ENCODE results near the gene GRIN3B.
"Not testable (repeated sequence)": the region's sequence is repeated elsewhere in the genome, so short reads cannot be mapped to it uniquely, and the experiment has no call there.

Gene GRIN3B

GRCh38 chr19:1019616-1019961 is 19.4 kb downstream of the GRIN3B start:
- DNase-seq (ENCODE audit: low read depth), result no peak

- DNase-seq (ENCODE audit: low read depth), result no peak
These were observed 20.0 kb downstream of the GRIN3B start for GRCh38 chr19:1019980-1020867.

DNA sequence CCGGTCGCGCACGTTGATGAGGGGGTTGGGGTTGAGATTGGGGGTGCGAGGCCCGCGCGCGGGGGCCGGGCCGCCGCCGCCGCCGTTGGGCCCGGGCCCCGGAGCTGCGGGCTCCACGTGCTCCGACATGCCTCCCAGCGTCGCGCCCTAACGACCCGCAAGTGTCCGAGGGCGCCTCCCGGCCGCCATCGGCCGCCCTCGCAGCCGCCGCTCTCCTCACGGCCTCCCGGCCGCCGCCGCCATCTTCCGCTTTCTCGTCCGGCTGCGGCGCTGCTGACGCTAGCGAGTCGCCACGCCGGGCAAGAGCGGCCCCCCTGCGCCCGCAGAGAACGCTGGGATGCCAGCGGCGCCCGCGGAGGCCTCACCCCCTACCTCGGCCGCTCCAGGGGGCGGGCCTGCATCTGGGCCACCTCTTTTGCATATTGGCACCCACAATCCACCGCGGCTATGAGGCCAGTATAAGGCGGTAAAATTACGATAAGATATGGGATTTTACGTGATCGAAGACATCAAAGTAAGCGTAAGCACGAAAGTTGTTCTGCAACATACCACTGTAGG is 20.7 kb downstream of the GRIN3B start, which contains the start of gene TMEM259:
Gene TMEM259, minus strand, starts transcription at position 256 of the 558 bp plus-strand sequence. Its CDS starts 127 bp downstream, at position 129.
- DNase-seq (ENCODE audit: low read depth), result peak; percentile 97

GRCh38 chr19:1023883-1024188 is 23.6 kb downstream of the GRIN3B start:
- DNase-seq (ENCODE audit: low read depth), result not testable (repeated sequence)

GRCh38 chr19:1025080-1025479 is 24.9 kb downstream of the GRIN3B start:
- not testable (repeated sequence) for DNase-seq (ENCODE audit: low read depth)

- DNase-seq (ENCODE audit: low read depth), result peak; percentile 40
These were observed 26.0 kb downstream of the GRIN3B start, which contains the start of gene CNN2 for GRCh38 chr19:1025960-1026782. CNN2 (plus strand) TSS chr19:1026608; CDS start chr19:1026662, 54 bp downstream.

- DNase-seq (ENCODE audit: low read depth), result no peak
These were observed 26.8 kb downstream of the GRIN3B start for GRCh38 chr19:1026783-1027649.

GRCh38 chr19:1027650-1028061 is 27.4 kb downstream of the GRIN3B start:
- DNase-seq (ENCODE audit: low read depth), result no peak

- no peak for DNase-seq (ENCODE audit: low read depth)
These were observed 28.1 kb downstream of the GRIN3B start for GRCh38 chr19:1028062-1028926.

DNA sequence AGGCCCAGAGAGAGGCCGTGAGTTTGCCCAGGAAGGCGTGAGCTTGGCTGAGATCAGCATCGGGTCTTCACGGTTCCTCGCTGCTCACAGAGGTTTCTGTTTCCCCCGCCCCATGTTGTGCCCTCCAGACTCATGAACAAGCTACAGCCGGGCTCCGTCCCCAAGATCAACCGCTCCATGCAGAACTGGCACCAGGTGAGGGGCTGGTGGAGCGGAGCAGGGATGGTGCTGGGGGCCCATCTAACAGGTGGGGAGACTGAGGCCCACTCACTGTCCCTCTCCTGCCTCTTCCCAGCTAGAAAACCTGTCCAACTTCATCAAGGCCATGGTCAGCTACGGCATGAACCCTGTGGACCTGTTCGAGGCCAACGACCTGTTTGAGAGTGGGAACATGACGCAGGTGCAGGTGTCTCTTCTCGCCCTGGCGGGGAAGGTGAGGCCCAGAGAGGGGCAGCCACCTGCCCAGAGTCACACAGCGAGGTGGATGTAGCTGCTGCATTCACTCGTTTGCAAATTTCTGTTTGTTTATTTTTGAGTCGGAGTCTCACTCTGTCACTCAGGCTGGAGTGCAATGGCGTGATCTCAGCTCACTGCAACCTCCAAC is 32.1 kb downstream of the GRIN3B start:
- no peak for DNase-seq (ENCODE audit: low read depth)

GRCh38 chr19:1035998-1036621 is 35.9 kb downstream of the GRIN3B start:
- no peak for DNase-seq (ENCODE audit: low read depth)

- DNase-seq (ENCODE audit: low read depth), result no peak
These were observed 37.4 kb downstream of the GRIN3B start for GRCh38 chr19:1037621-1038064.

GRCh38 chr19:1038978-1039645 is 38.9 kb downstream of the GRIN3B start:
- no peak for DNase-seq (ENCODE audit: low read depth)

- peak; percentile 99 for DNase-seq (ENCODE audit: low read depth)
These were observed 39.6 kb downstream of the GRIN3B start, which contains the start of gene ABCA7 for GRCh38 chr19:1039646-1040475. ABCA7 (plus strand) TSS chr19:1040107; CDS start chr19:1041362, 1,255 bp downstream.

- peak; percentile 84 for DNase-seq (ENCODE audit: low read depth)
These were observed 40.5 kb downstream of the GRIN3B start for GRCh38 chr19:1040476-1041271.

GRCh38 chr19:1041272-1041834 is 41.1 kb downstream of the GRIN3B start:
- no peak for DNase-seq (ENCODE audit: low read depth)
